CD4-positive, alpha-beta T cell treated with Interleukin-4 for 1 hour (primary cell): ENCODE data around the gene DGKZ.
"Not testable (repeated sequence)": the region's sequence is repeated elsewhere in the genome, so short reads cannot be mapped to it uniquely, and the experiment has no call there.

ENCODE experiments used
- DNase-seq, 2 donors: peaks; one replicate each; pipeline ENCODE4 v3.0.0-alpha.2; 2020 to 2022

The DGKZ gene

GRCh38 chr11:46369458-46370152 lies 22.3 kb downstream of the DGKZ start:
- DNase-seq = peak; percentile 56 to 59

GRCh38 chr11:46370253-46370652 lies 23.0 kb downstream of the DGKZ start:
- no peak for DNase-seq

DNA sequence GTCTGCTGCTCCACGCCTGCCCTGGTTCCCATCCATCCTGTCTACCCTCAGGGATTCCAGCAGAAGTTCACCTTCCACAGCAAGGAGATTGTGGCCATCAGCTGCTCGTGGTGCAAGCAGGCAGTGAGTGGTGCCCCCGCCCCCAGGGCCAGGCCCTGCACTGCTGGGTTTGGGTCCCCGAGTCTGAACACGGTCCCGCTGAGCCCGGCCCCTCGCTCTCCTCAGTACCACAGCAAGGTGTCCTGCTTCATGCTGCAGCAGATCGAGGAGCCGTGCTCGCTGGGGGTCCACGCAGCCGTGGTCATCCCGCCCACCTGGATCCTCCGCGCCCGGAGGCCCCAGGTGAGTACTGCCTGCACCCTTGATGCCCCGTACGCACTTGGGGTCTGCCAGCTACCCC lies 24.0 kb downstream of the DGKZ start:
- not testable (repeated sequence) for DNase-seq

GRCh38 chr11:46372086-46372485 lies 24.8 kb downstream of the DGKZ start:
- no peak for DNase-seq

- not testable (repeated sequence) for DNase-seq
Observed at GRCh38 chr11:46372501-46372900, 25.2 kb downstream of the DGKZ start.

- no peak for DNase-seq
Observed at GRCh38 chr11:46373787-46374740, 26.8 kb downstream of the DGKZ start.

DNA sequence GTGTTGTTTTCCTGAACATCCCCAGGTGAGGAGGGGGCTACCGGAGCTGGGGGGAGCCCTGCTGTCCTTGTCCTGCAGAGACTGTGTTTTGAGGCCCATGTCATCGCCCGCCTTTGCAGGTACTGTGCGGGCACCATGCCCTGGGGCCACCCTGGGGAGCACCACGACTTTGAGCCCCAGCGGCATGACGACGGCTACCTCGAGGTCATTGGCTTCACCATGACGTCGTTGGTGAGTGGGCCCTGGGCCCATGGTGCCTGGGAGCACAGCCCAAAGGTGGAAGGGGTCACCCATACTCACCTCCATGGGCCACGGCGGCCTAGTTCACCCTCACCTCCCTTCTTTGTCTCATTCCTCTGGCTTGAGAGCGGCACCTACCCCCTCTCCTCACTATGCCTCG lies 27.6 kb downstream of the DGKZ start:
- no peak for DNase-seq

DNA sequence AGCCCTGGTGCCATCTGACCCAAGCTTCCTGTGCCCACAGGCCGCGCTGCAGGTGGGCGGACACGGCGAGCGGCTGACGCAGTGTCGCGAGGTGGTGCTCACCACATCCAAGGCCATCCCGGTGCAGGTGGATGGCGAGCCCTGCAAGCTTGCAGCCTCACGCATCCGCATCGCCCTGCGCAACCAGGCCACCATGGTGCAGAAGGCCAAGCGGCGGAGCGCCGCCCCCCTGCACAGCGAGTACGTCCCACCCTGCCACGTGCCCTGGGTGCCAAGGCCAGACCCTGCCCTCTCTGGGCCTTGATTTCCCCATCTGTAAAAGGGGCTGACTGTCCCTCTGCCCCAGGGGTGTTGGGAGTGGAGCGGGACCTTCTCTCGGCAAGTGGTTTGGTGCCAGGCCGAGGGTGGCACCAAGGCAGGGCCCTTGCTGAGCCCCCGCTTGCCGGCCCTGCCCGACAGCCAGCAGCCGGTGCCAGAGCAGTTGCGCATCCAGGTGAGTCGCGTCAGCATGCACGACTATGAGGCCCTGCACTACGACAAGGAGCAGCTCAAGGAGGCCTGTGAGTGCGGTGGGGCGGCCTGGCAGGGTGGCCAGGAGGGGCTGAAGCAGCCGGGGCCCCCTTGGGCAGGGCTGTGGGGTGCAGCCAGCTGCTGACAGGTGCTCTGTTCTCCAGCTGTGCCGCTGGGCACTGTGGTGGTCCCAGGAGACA lies 28.3 kb downstream of the DGKZ start:
- DNase-seq = no peak

GRCh38 chr11:46376258-46377050 lies 29.2 kb downstream of the DGKZ start:
- DNase-seq = no peak

- no peak for DNase-seq
Observed at GRCh38 chr11:46377290-46377689, 30.0 kb downstream of the DGKZ start.

- no peak for DNase-seq
Observed at GRCh38 chr11:46377831-46378230, 30.6 kb downstream of the DGKZ start.

DNA sequence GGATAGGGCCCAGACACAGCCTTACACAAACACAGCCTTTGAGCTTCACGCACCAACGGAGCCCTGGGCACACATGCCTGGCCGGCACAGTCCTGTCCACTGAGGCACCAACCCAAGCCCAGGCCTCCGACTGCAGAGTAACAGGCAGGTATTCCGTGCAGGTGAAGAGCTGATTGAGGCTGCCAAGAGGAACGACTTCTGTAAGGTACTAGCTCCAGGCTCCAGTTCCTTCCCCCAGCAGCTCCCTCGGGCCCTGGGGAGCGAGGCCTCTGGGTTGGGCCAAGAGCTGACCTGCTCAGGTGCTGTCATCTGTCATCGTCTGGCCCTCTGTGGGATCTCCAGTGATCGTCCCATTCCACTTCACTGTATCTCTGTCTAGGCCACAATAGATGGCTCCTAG lies 31.0 kb downstream of the DGKZ start:
- DNase-seq = no peak

GRCh38 chr11:46378811-46379481 lies 31.7 kb downstream of the DGKZ start:
- DNase-seq = no peak

DNA sequence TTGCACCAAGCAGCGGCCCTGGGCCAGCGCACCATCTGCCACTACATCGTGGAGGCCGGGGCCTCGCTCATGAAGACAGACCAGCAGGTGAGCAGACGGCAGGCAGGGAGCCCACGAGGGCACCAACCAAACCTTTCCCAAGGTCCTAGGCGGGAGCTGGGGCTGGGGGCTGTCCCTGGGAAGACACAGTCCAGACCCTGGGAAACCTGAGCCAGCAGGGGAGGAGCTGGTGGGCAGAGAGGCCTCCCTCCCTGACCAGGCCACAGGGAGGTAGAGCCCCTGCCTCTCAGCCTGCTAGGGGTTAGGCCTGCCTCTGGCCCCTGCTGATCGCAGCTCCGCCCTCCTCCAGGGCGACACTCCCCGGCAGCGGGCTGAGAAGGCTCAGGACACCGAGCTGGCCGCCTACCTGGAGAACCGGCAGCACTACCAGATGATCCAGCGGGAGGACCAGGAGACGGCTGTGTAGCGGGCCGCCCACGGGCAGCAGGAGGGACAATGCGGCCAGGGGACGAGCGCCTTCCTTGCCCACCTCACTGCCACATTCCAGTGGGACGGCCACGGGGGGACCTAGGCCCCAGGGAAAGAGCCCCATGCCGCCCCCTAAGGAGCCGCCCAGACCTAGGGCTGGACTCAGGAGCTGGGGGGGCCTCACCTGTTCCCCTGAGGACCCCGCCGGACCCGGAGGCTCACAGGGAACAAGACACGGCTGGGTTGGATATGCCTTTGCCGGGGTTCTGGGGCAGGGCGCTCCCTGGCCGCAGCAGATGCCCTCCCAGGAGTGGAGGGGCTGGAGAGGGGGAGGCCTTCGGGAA lies 32.4 kb downstream of the DGKZ start:
- DNase-seq = not testable (repeated sequence)

DNA sequence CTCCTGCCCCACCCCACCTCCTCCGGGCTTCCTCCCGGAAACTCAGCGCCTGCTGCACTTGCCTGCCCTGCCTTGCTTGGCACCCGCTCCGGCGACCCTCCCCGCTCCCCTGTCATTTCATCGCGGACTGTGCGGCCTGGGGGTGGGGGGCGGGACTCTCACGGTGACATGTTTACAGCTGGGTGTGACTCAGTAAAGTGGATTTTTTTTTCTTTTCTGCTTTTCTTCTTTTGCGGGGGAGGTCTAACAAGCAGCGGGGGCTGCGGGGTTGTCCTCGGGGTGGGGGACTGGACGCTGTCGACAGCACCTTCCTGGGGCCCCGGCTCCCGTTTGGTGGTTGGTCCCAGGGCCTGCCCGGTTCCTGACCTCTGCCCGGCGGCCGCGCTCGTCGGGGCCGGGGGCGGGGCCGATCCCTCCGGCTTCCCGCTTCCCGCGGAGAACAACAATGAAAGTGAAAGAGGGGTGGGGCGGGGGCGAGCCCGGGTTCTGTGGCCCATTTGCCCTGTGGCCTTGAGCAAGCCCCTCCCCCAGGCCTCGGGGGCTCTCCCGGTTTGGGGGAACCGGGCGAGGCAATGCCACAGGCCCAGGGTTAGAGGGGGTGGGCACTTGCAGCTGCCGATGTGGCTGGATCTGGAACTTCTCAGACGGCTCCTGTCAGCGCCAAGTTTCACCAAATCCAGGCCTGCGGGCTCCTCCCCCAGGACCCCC lies 33.2 kb downstream of the DGKZ start:
- peak; percentile 41 to 61 for DNase-seq

DNA sequence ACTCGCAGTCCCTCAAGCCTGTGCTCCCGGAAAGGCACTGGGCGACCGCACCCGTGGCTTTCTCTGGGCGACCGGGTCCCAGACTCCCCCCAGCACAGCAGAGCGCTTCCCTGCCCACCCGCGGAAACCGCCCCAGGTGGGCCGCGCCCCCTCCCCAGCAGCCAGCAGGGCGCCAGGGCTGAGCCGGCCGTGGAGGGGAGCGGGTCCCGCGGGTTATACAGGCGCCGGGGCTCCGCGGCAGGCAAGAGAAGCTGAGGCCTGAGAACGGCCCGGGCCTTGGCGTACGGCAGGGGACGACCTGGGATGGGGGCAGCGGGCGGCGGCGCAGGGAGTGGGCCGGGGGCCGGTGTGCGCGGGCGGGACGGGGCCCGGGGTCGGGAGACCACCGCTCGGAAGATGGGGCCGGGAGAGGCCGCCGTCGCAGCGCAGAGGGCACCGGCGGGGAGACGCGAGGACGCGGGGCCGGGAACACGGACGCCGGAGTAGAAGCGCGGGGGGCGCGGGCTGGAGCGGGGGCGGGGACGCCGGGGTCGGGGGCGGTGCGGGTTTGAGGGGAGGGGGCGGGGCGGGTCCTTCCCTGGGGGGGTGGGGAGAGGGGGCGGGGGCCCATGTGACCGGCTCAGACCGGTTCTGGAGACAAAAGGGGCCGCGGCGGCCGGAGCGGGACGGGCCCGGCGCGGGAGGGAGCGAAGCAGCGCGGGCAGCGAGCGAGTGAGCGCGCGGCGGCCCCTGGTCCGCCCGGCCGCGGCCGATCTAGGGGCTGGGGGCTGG lies 34.0 kb downstream of the DGKZ start, which contains the start of gene MDK:
Gene MDK (plus strand): TSS at position 622 of the 771 bp plus-strand sequence. CDS start 389 bp downstream, outside the sequence.
- DNase-seq = no peak

DNA sequence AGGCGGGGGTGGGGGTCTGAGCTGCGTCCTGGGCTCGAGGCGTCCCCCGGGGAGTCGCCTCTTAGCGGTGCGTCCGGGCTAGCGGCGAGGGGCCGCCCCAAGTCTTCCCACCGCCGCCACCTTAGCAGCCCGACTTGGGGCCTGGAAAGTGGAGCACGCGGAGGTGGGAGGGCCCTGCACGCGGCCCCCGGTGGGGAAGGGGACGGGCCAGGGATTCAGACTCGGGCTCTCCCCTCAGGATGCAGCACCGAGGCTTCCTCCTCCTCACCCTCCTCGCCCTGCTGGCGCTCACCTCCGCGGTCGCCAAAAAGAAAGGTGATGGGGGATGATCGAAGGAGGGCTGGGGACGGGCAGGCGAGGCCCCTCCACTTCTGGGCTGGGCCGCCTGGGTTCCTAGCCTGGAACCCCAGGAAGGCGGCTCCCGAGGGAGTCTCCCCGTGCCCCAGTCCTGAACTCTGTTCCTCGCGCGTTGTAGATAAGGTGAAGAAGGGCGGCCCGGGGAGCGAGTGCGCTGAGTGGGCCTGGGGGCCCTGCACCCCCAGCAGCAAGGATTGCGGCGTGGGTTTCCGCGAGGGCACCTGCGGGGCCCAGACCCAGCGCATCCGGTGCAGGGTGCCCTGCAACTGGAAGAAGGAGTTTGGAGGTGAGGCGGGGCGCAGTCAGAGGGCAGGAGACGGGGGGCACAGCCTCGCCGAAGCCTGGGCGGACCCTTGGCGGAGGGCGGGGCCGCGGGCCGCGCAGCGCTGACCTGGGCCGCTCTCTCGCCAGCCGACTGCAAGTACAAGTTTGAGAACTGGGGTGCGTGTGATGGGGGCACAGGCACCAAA lies 34.8 kb downstream of the DGKZ start:
- DNase-seq = no peak

- DNase-seq = no peak
Observed at GRCh38 chr11:46382646-46383403, 35.6 kb downstream of the DGKZ start.
